GM19395 (cell line): Measurements from ENCODE around the gene HADH.

ENCODE experiments used
- ATAC-seq: cut with Tn5 transposase; IDR thresholded peaks from one replicate; pipeline ENCODE4 v1.9.1; 2021; ENCODE audit warnings: mild to moderate bottlenecking, moderate library complexity; ENCODE audit not compliant: unreplicated experiment

Gene HADH

DNA sequence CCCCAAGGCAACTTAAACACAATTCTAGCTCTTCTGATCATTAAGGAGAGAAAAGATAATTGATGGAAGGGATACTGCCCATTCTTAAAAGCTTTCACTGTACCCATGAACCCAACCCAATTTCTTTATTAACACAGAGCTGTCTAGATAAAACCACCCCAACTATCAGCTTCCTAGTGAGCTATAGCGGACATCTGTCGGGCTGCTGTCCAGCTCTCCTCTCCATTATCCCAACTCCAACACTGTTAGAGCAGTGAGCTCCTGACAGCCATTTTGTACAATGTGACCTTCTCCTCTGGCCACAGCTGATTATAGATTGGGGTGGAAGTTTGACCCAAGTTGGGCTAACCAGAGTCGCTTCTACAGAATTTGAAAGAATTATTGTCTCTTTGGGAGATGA is 66.1 kb downstream of the HADH start:
- no peak for ATAC-seq

GRCh38 chr4:108056418-108056817 is 66.7 kb downstream of the HADH start:
- ATAC-seq, result no peak

GRCh38 chr4:108058685-108059440 is 69.2 kb downstream of the HADH start:
- no peak for ATAC-seq

DNA sequence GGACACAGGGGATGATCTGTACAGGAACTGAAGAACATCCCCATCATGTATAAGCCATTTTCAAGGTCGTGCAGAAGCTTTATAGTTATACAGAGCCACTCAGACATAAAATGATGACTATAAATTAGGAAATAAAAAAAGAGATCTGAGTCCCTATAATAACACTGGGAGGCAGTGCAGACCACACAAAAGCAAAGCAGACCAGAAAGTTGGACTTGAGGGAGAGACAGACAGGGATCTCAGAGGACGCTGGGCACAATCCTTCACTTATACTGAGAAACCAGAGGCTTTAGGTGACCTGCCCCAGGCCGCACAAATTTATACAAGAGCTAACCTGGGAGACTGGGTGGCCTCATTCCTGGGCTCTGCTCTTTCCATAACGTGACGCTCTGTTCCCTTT is 70.5 kb downstream of the HADH start:
- no peak for ATAC-seq

DNA sequence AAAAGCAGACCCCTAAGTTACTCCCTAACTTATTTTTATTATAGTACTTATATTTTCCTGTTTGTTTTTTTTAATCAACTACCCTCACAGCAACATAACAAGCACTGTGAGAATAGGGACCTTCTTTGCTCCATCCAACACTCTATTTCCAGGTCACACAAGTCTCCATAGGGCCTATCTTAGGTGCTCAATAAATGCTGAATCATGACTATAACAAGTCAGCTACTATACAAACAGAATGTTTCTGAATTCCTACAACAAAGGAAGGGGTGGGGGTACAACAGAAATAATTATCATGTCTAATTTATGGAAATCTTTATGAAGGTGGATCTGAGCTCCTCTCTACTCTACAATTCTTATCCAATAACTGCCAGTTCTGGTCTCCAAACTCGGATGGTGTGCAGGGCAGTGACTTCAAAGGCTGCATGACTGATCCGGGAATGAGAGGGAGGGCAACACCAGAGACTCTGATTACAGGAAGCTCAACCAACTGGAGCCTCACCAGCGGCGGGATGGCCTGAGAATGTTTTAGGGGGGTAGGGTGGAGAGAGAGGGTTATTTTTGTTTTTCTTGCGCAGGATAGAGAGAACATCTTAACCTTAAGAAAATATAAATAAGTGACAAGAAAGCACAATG is 71.1 kb downstream of the HADH start:
- no peak for ATAC-seq

DNA sequence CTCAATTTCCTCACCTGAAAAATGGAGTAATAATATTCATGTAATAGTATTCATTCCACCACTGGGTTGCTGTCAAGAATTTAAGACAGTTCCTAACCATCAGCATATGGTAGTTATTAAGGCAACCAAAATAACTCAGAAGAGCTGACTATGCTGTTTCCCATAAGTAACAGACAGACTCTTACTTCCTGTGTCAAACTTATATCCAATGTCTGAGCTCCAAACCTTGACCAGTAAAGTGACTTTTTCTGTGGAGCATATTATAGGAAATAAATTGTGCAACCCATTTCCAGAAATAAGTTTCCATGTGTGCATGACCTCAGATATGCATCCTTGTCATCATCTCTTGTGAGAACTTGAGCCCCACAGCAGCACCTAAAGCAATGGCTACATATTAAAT is 78.8 kb downstream of the HADH start:
- ATAC-seq, result no peak

GRCh38 chr4:108070775-108071174 is 81.1 kb downstream of the HADH start:
- no peak for ATAC-seq

GRCh38 chr4:108072300-108072699 is 82.6 kb downstream of the HADH start:
- peak; percentile 70 for ATAC-seq

GRCh38 chr4:108078024-108078733 is 88.5 kb downstream of the HADH start:
- ATAC-seq, result no peak

- ATAC-seq, result no peak
These were observed 91.1 kb downstream of the HADH start for GRCh38 chr4:108080747-108081146.

- ATAC-seq, result no peak
These were observed 91.6 kb downstream of the HADH start for GRCh38 chr4:108081256-108081655.
